Ovary (tissue), 3 donors: ENCODE measurements around the gene ARV1.

Experiments
- CTCF ChIP-seq, 3 donors: fragments of 450-650 bp in 2 of 3; fragments of 200-600 bp in 1 of 3; IDR thresholded peaks; one replicate each; pipeline versions ENCODE4 v1.5.1 to v1.8.0; 2016 to 2022; ENCODE audit warnings: antibody characterized with exemption in 3 of 3, mild to moderate bottlenecking in 1 of 3
- EP300 ChIP-seq: sonication (generic); formaldehyde crosslinking; IDR thresholded peaks from one replicate; pipeline ENCODE4 v1.6.1; 2017; ENCODE audit warnings: antibody characterized with exemption
- donor health status: DM: no; HTN: no; CAD: no.

- TF ChIP-seq CTCF (IDR thresholded peaks at IDR 0.05), result no peak
- no peak for TF ChIP-seq EP300
Measured at GRCh38 chr1:231044588-231044987, 65.7 kb downstream of the ARV1 start.
